WI38 (cell line): ENCODE data around the gene RIMBP2.

ENCODE experiments used
- H3K4me3 ChIP-seq: 2 replicates; pipeline ENCODE4 v1.5.1; 2011; ENCODE audit warnings: low read depth, mild to moderate bottlenecking, control low read depth, low read length
- TF ChIP-seq, protein P1 (sequence below): IDR thresholded peaks from 2 replicates; pipeline ENCODE4 v1.5.1; 2012; ENCODE audit warnings: low read depth, mild to moderate bottlenecking, control low read depth, low read length

RIMBP2 gene

DNA sequence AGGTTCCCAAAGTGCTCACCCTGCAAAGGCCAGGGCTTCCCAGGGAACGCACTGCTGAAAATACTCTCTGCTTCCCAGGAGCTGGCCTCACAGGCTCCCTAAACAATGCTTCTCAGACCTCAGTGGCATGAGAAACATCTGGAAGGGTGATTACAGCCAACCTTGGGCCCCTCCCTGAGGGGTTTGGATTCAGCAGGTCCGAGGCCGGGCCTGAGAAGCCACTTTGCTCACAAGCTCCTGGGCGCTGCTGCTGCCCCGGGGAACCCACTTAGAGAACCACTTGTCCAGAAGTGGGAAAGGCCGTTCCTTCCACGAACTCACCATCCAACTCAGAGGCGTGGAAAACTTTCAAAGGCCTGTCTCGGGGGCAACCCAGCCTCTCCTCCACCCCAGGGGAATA, 247.9 kb downstream of the RIMBP2 start:
- no peak overlapping the region for H3K4me3 ChIP-seq
- TF ChIP-seq, protein P1, sequence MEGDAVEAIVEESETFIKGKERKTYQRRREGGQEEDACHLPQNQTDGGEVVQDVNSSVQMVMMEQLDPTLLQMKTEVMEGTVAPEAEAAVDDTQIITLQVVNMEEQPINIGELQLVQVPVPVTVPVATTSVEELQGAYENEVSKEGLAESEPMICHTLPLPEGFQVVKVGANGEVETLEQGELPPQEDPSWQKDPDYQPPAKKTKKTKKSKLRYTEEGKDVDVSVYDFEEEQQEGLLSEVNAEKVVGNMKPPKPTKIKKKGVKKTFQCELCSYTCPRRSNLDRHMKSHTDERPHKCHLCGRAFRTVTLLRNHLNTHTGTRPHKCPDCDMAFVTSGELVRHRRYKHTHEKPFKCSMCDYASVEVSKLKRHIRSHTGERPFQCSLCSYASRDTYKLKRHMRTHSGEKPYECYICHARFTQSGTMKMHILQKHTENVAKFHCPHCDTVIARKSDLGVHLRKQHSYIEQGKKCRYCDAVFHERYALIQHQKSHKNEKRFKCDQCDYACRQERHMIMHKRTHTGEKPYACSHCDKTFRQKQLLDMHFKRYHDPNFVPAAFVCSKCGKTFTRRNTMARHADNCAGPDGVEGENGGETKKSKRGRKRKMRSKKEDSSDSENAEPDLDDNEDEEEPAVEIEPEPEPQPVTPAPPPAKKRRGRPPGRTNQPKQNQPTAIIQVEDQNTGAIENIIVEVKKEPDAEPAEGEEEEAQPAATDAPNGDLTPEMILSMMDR = no peak

DNA sequence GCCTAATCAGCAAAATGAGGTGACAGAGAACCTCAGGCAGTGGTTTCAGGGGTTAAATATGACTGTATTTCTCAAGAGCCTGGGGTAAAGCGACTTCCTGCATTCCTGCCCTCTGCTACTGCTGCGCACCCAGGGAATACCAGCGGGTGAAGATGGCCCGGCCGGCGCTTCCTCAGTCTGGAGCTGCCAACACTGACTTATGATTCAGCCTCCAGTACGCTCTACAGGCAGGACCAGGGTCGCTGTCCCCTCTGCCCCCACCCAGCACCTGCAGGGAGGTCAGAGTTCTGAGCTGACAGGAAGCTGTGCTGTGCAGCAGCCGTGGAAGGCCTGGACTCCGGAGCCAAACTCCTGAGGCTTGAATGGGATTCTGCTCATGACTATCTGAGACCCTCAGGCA, 250.5 kb downstream of the RIMBP2 start:
- TF ChIP-seq, protein P1 = no peak
- no peak overlapping the region for H3K4me3 ChIP-seq

DNA sequence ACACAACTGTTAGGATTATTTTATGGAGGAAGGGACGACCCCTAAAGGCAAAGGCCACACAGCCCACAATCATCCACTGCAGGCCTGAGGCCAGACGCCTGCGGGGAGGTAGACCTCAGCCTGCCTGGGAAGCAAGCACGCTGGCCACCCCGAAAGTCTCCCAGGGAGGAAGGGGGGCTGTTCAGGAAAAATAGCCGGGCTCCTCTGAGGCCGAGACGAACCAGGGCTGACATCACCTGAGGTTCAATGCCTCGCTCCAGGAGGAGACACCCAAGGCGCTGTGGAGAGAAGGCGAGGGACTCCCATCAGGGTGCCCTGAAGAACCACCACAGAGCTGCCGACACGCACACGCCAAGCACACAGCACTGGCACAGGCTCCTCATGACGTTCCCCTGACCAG, 251.1 kb downstream of the RIMBP2 start:
- no peak overlapping the region for H3K4me3 ChIP-seq
- TF ChIP-seq, protein P1 = no peak

DNA sequence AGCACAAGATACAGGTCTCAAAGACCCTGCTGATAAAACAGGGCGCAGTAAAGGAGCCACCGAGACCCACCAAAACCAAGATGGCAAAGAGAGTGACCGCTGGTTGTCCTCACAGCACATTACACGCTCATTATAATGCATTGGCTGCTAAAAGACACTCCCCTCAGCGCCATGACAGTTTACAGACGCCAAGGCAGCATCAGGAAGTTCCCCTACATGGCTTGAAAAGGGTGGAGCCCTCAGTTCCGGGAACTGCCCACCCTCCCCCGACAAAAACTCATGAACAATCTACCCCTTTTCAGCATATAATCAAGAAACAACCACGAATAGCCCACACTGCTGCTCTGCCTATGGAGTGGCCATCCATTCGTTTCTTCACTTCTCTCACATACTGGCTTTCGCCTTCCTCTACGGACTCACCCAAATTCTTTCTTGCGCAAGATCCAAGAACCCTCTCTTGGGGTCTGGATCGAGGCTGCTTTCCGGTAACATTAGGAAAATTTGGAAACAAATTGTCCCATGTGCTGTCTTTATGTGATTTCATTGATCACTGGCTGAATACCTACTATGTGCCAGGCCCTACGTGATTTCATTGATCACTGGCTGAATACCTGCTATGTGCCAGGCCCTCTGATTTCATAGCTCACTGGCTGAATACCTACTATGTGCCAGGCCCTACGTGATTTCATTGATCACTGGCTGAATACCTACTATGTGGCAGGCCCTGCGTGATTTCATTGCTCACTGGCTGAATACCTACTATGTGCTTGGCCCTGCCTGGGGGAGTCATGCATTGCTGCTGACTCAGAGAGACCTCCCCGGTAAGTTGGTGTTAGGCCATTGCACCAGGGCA, 252.1 kb downstream of the RIMBP2 start:
- no peak overlapping the region for H3K4me3 ChIP-seq
- TF ChIP-seq, protein P1 = no peak

DNA sequence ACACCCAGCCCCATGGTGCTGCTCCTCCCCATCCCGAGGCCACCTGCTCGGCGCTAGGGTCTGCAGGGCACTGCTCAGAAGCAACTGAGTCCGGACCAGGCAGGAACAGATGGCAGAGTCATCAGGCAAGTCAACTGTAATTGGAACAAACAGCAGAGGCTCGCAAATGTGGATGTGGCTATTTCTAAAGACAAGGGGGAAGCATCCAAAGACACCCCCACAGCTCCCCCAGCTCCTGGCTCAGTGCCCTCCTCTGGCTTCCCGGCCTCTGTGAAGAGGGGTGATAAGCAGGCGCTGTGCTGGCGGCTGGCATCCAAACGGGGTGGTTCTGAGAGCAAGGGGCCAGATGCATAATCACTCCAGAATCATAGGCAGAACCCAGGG, 252.8 kb downstream of the RIMBP2 start:
- TF ChIP-seq, protein P1 = no peak
- no peak overlapping the region for H3K4me3 ChIP-seq

DNA sequence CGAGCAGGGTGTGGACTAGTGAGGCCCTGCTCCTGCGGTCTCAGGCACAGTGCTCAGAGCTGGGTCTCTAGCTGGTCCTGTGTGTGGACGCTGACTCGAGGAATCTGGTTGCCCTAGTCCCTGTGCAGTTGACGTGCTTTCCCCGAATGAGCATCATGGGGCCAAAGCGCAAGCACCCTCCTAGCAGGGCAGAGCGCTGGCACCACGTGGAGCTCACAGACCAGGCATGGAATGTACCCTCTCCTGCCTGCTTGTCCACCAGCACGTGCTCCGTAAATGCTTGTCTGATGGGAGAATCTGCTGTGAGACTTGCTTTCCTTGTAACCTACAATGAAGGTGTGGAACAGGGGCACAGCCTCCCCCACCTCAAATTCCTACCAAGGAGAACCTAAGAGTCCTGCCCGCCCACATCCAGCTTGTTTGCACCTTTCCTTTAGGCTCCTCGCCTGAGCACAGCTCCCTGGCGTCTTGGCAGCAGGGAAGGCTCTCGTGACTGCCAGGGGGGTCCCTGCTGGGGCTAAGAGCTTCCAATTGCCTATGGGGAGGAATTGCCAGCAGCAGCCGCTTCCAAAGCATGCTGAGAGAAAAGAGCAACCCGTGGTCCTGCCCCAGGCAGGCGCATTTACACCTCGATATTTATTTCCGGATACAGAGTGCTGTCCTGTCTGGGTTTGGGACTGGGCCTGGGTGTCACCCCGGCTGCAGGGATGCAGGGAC, 253.4 kb downstream of the RIMBP2 start:
- no peak overlapping the region for H3K4me3 ChIP-seq
- TF ChIP-seq, protein P1 = no peak

DNA sequence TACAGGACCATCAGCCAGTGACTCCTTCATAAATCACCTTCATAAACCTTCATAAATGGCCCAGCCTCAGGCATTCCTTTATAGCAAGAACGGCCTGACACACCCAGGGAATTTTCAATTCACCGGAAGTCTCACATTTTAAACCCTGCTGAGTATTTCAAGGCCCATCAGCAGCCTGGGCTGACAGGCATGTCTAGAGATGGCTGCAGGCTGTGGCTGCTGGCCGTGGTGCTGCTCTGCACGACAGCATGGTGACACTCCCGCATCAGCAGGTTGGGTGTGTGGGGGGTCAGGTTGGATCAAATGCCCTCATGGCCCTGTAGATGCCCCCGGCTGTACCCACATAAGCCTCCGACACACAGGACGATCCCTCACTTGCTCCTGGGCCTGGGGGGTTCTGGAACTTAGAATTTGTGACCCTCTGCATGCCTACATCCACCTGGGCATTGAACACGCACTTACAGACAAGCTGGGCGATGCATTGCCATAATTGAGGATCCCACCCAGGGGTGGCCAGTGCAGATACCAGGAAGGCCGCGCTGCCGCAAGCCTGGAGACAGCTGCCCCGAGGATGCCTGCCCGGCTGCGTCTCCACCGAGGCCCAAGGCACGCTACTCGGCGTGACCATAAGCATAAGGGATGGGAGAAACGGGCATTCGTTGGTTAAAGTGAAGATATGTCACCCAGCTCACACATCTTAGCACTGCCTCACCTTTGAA, 254.1 kb downstream of the RIMBP2 start:
- TF ChIP-seq, protein P1 = no peak

More for the DNA sequence above, 254.1 kb downstream of the RIMBP2 start:
- H3K4me3 ChIP-seq = no peak overlapping the region
